Daoy (cell line): ENCODE results near the gene SGMS1. TPM values are rescaled to one million over a fixed set of nuclear protein-coding genes. Genes with fewer than 3 reads are reported as not detected.
A peak's percentile ranks its signal among the peaks of the same experiment; 100 is the strongest.

Experiments
- DNase-seq: peaks from one replicate; pipeline ENCODE4 v3.0.0-alpha.2; 2015; ENCODE audit warnings: low read depth
- total RNA-seq: library from RNA; depleted of rRNA; stranded (reverse); fragments of >200 nt; shearing (Covaris generic); gene quantifications from 2 replicates; pipeline ENCODE4 v1.2.3, GENCODE V29; 2014

Gene SGMS1
- total RNA-seq, 1 experiment from 2014 or later: 13.5 TPM

GRCh38 chr10:50636618-50637579, 13.1 kb upstream of the SGMS1 start:
- DNase-seq: peak; percentile 22

- DNase-seq: peak; percentile 77
Observed at GRCh38 chr10:50635286-50635685, 11.5 kb upstream of the SGMS1 start.

GRCh38 chr10:50634479-50634878, 10.7 kb upstream of the SGMS1 start:
- DNase-seq: no peak

GRCh38 chr10:50631052-50631451, 7.3 kb upstream of the SGMS1 start:
- no peak for DNase-seq

- DNase-seq: no peak
Observed at GRCh38 chr10:50629495-50630122, 5.9 kb upstream of the SGMS1 start.

- no peak for DNase-seq
Observed at GRCh38 chr10:50627896-50628295, 4.1 kb upstream of the SGMS1 start.

- DNase-seq: no peak
Observed at GRCh38 chr10:50627443-50627842, 3.7 kb upstream of the SGMS1 start.

GRCh38 chr10:50625649-50626132, 1.9 kb upstream of the SGMS1 start:
- DNase-seq: no peak

- peak; percentile 63 for DNase-seq
Observed at GRCh38 chr10:50624866-50625501, 1.2 kb upstream of the SGMS1 start.

GRCh38 chr10:50624413-50624865, 683 bp upstream of the SGMS1 start:
- DNase-seq: peak; percentile 95

GRCh38 chr10:50622706-50623662, 772 bp downstream of the SGMS1 start:
- DNase-seq: peak; percentile 39

- peak; percentile 86 for DNase-seq
Observed at GRCh38 chr10:50621968-50622705, 1.6 kb downstream of the SGMS1 start.

- DNase-seq: no peak
Observed at GRCh38 chr10:50620899-50621298, 2.9 kb downstream of the SGMS1 start.

- no peak for DNase-seq
Observed at GRCh38 chr10:50619882-50620281, 3.9 kb downstream of the SGMS1 start.

- DNase-seq: no peak
Observed at GRCh38 chr10:50619166-50619565, 4.6 kb downstream of the SGMS1 start.

GRCh38 chr10:50618624-50619023, 5.1 kb downstream of the SGMS1 start:
- DNase-seq: no peak

GRCh38 chr10:50615658-50616057, 8.1 kb downstream of the SGMS1 start:
- DNase-seq: no peak

- DNase-seq: no peak
Observed at GRCh38 chr10:50614444-50615137, 9.2 kb downstream of the SGMS1 start.

GRCh38 chr10:50613726-50614443, 9.9 kb downstream of the SGMS1 start:
- no peak for DNase-seq
